GM12873 (cell line): ENCODE results near the gene PRIMA1.

Experiments
- TF ChIP-seq, protein P1 (sequence below): IDR thresholded peaks from 2 replicates; pipeline ENCODE4 v1.5.1; 2012; ENCODE audit warnings: low read depth, mild to moderate bottlenecking, moderate library complexity, low read length, control low read depth; ENCODE audit not compliant: insufficient read depth; ENCODE audit errors: missing control alignments

The PRIMA1 gene

DNA sequence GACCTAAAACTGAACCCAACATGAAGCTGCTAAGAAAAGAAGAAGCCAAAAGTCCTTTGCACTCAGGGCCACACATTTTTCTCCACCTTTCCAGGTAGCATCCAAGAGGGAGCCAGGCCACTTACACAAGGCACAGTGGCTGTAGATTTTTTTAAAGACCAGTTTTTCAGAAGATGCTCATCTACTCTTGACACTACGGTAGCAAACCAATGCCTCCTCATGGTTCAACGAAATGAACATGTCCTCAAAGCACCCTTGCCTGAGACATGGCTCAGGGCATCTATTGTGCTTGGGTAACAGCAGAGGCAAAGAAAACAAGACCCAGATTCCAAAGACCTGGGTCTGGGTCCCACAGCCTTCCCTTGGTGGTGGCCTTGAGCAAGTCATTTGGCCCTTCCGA, 22.3 kb downstream of the PRIMA1 start:
- TF ChIP-seq, protein P1, sequence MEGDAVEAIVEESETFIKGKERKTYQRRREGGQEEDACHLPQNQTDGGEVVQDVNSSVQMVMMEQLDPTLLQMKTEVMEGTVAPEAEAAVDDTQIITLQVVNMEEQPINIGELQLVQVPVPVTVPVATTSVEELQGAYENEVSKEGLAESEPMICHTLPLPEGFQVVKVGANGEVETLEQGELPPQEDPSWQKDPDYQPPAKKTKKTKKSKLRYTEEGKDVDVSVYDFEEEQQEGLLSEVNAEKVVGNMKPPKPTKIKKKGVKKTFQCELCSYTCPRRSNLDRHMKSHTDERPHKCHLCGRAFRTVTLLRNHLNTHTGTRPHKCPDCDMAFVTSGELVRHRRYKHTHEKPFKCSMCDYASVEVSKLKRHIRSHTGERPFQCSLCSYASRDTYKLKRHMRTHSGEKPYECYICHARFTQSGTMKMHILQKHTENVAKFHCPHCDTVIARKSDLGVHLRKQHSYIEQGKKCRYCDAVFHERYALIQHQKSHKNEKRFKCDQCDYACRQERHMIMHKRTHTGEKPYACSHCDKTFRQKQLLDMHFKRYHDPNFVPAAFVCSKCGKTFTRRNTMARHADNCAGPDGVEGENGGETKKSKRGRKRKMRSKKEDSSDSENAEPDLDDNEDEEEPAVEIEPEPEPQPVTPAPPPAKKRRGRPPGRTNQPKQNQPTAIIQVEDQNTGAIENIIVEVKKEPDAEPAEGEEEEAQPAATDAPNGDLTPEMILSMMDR: no peak

DNA sequence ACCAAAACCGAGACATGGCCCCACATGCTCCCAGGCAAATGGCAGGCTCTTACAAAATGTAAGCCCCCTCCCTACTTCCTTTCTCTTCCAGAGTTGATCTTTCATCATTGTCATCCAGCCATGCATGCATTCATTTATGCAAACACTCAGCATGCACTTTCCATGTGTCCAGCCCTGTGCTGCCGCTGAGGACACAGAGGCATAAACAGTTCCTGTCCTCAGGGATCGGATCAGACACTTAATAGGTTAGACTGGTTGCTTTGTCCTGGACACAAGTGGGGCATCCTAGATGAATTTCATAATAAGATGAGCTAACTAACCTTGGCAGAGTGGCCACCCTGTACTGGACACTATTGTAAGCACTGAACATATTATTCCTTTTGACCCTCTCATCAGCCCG, 23.1 kb downstream of the PRIMA1 start:
- TF ChIP-seq, protein P1: no peak

DNA sequence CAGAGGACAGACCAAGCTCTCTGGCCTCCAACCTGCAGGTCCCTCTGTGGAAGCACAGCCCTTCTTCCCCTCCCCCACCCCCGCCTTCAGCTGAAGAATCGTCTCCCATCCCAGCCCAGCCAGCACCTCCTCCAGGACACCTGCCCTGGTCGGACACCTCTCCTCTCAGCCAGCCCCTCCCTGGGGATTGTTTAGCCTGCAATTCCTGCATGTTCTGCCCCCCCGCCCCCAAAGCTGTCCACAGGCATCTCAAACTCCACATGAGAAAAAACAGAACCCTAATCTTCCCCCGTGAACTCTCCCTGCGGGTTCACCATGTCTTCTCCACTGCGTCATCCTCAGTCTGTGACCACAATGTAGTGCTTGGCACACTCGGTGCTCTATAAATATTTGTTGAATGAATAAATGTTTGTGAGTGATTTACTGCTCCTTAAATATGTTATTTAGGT, 24.1 kb downstream of the PRIMA1 start:
- TF ChIP-seq, protein P1: no peak

DNA sequence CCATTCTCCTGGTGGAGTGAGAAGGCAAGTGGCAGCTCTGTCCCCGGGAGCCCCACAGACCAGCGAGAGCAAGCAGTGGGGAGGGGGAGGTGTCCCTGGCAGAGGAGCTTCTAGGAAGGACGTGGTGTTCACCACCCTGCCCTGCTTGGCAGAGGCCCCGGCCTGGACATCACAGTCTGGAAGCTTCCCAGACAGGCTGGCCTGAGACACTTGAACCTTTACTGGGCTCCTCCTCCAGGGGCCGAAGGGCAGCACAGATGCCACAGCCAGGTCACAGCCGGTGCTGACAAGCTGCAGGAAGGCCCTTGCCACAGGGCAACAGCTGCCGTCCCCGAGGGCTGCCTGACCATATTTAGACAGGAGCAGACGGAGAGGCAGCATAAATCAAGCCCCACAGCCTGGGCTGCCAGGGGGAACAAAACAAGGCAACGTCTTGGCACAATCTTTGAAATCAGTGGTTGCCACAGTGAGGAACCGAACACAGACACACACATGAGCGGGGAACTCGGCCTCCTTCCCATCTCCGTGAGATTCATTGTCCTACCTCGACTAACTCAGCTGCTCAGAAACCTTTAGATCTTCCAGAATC, 28.5 kb downstream of the PRIMA1 start:
- TF ChIP-seq, protein P1: no peak

DNA sequence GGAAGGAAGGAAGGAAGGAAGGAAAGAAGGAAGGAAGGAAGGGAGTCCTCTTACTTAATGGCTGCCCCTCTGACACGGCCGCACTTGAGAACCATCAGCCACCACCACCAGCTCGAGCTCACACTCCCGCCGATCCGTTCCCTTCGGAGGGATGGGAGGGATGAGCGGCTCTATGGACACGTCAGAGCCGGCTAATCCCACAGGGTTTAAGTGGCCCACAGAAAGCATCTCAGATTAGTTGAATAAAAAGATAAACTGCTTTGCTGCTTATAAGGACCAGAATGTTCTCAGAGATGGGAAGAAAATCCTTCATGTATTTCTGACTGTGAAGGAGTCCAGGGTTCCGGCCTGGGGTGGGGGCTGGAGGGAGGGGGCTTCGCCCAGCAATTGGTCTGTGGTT, 31.1 kb downstream of the PRIMA1 start:
- TF ChIP-seq, protein P1: no peak

DNA sequence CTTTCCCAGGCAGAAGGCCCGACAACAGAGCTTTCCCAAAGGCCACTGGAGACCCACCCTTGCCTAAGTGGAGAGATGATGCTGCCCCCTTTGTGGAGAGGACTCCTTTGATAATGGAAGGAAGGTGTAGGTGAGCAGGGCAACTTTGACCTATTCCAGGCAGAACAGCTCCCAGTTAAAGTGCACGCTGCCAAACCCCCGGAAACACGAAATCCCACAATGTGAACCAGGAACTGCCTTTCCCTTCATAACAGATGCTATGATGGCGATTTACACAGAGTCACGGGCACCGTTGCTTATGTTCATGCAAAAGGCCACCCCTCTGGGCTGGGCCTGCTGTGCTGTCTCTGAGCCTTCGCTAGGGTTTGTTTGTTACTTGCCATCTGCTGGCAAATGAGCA, 34.6 kb downstream of the PRIMA1 start:
- TF ChIP-seq, protein P1: no peak

DNA sequence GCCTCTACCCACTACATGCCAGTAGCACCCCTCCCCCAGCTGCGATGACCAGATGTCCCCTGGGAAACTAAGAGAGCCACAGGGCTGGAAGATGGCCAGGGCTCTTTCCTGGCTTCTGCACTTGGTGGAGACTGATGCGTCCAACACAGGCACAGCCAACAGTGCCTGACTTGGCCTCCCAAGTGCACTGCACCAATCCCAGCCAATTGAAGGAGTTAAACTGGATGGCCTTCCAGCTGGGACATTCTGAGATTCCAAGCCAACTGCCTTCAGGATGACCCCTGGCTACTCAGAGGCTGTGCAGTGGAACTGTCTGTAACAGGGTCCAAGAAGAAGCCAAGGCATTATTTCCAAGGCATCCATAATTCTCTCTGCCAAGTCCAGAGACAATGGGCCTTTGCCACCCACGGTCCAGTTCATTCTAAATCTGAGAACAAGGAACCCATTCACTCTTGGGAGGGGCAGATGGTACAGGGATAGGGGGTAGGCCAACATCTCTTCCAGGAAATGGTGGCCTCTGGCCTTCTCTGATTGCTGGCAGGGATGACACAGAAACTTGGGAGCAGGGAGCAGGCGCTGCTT, 35.2 kb downstream of the PRIMA1 start:
- TF ChIP-seq, protein P1: no peak
